ENCODE measurements around the gene SPRN. TPM values are rescaled to one million over a fixed set of nuclear protein-coding genes. Genes with fewer than 3 reads are reported as not detected.

SPRN gene
- total RNA-seq, 2 experiments from 2014 or later = not detected

GRCh38 chr10:133394801-133395221 lies 29.6 kb downstream of the SPRN start:
- POLR2A ChIA-PET = interaction anchor here (0.5 to 1.4 kb wide), 3 partner anchors 17 to 196 kb away, joined by 3 to 4 read pairs (median 4); no protein-coding TSS in a partner anchor

GRCh38 chr10:133394064-133394663 lies 30.3 kb downstream of the SPRN start, which contains the start of gene MTG1:
MTG1 (plus strand) TSS chr10:133394157; CDS start chr10:133394221, 64 bp downstream.
- intact Hi-C loops (cut with micrococcal nuclease) = loop anchor here (5.0 kb wide), 1 partner anchor 67 kb away; no protein-coding TSS in a partner anchor
- Mint-ChIP-seq H3K9me3 (no peaks in the 10 kb centered on the region), H3K27me3 (no peaks in the 10 kb centered on the region), H3K4me1 (ENCODE audit: low read depth) (peaks cover 50% of the 10 kb centered on the region), H3K4me3 (peak within 1 kb of the TSS; percentile 88), H3K36me3 (ENCODE audit: low read depth) (peaks cover 35% of the 10 kb centered on the region), H3K27ac (peak within 1 kb of the TSS; percentile 92)
- peak; percentile 92 for DNase-seq
- TF ChIP-seq CTCF (IDR thresholded peaks at IDR 0.05) = no peak
- ChIA-PET POLR2A (interaction anchor here (1.0 to 1.7 kb wide), 3 partner anchors 8 to 197 kb away, joined by 3 to 4 read pairs (median 4); no protein-coding TSS in a partner anchor), CTCF (interaction anchor here (1.3 kb wide), 1 partner anchor 65 kb away, joined by 3 read pairs; no protein-coding TSS in a partner anchor)
- ATAC-seq = peak; percentile 74

More at GRCh38 chr10:133394801-133395221, 29.6 kb downstream of the SPRN start:
- no peaks in the 10 kb centered on the region for H3K27me3 Mint-ChIP-seq
- H3K4me3 Mint-ChIP-seq = peak overlapping the region; percentile 88
- CTCF ChIA-PET = interaction anchor here (1.3 kb wide), 1 partner anchor 65 kb away, joined by 3 read pairs; no protein-coding TSS in a partner anchor
- H3K4me1 Mint-ChIP-seq (ENCODE audit: low read depth) = peaks cover 53% of the 10 kb centered on the region
- no peak for TF ChIP-seq CTCF (IDR thresholded peaks at IDR 0.05)
- intact Hi-C loops (cut with micrococcal nuclease) = loop anchor here (5.0 kb wide), 1 partner anchor 68 kb away; no protein-coding TSS in a partner anchor
- no peaks in the 10 kb centered on the region for H3K9me3 Mint-ChIP-seq
- H3K27ac Mint-ChIP-seq = peak overlapping the region; percentile 92
- DNase-seq (no peak), ATAC-seq (no peak)
- peaks cover 41% of the 10 kb centered on the region for H3K36me3 Mint-ChIP-seq (ENCODE audit: low read depth)

GRCh38 chr10:133393401-133394063 lies 30.9 kb downstream of the SPRN start:
- ChIA-PET CTCF (interaction anchor here (1.3 kb wide), 1 partner anchor 64 kb away, joined by 3 read pairs; no protein-coding TSS in a partner anchor), POLR2A (interaction anchor here (1.4 to 1.7 kb wide), 2 partner anchors 9 to 15 kb away, joined by 4 read pairs; no protein-coding TSS in a partner anchor)
- intact Hi-C loops (cut with micrococcal nuclease) = loop anchor here (5.0 kb wide), 1 partner anchor 66 kb away; no protein-coding TSS in a partner anchor
- Mint-ChIP-seq H3K4me1 (ENCODE audit: low read depth) (peaks cover 54% of the 10 kb centered on the region), H3K27me3 (no peaks in the 10 kb centered on the region), H3K36me3 (ENCODE audit: low read depth) (peaks cover 30% of the 10 kb centered on the region), H3K9me3 (no peaks in the 10 kb centered on the region), H3K4me3 (peak overlapping the region; percentile 88), H3K27ac (peak overlapping the region; percentile 79)
- no peak for ATAC-seq
- TF ChIP-seq CTCF (IDR thresholded peaks at IDR 0.05) = no peak
- no peak for DNase-seq

GRCh38 chr10:133391761-133392518 lies 32.5 kb downstream of the SPRN start:
- H3K4me3 Mint-ChIP-seq = peak overlapping the region; percentile 8
- no peaks in the 10 kb centered on the region for H3K27me3 Mint-ChIP-seq
- no peaks in the 10 kb centered on the region for H3K9me3 Mint-ChIP-seq
- DNase-seq (peak; percentile 78), ATAC-seq (peak; percentile 29)
- peaks cover 17% of the 10 kb centered on the region for H3K36me3 Mint-ChIP-seq (ENCODE audit: low read depth)
- intact Hi-C loops (cut with micrococcal nuclease) = loop anchor here (5.0 kb wide), 1 partner anchor 65 kb away; no protein-coding TSS in a partner anchor
- no peak for TF ChIP-seq CTCF (IDR thresholded peaks at IDR 0.05)
- CTCF ChIA-PET = interaction anchor here (1.0 to 4.5 kb wide), 5 partner anchors 9 to 128 kb away, joined by 3 to 37 read pairs (median 6); no protein-coding TSS in a partner anchor
- POLR2A ChIA-PET = interaction anchor here (1.2 to 2.9 kb wide), 5 partner anchors 10 to 35 kb away, joined by 3 to 20 read pairs (median 5); partner anchors contain the start of genes FUOM and PAOX
- peaks cover 55% of the 10 kb centered on the region for H3K4me1 Mint-ChIP-seq (ENCODE audit: low read depth)
- peak overlapping the region; percentile 97 for H3K27ac Mint-ChIP-seq
